ENCODE results near the gene LYL1.

- TF ChIP-seq POLR2A (IDR thresholded peaks at IDR 0.05) = no peak
- TF ChIP-seq, protein P1, sequence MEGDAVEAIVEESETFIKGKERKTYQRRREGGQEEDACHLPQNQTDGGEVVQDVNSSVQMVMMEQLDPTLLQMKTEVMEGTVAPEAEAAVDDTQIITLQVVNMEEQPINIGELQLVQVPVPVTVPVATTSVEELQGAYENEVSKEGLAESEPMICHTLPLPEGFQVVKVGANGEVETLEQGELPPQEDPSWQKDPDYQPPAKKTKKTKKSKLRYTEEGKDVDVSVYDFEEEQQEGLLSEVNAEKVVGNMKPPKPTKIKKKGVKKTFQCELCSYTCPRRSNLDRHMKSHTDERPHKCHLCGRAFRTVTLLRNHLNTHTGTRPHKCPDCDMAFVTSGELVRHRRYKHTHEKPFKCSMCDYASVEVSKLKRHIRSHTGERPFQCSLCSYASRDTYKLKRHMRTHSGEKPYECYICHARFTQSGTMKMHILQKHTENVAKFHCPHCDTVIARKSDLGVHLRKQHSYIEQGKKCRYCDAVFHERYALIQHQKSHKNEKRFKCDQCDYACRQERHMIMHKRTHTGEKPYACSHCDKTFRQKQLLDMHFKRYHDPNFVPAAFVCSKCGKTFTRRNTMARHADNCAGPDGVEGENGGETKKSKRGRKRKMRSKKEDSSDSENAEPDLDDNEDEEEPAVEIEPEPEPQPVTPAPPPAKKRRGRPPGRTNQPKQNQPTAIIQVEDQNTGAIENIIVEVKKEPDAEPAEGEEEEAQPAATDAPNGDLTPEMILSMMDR (IDR thresholded peaks at IDR 0.05) = no peak
Observed at GRCh38 chr19:13078897-13079541, 23.6 kb downstream of the LYL1 start.
